ENCODE data around the gene PRAMEF1. TPM values are rescaled to one million over a fixed set of nuclear protein-coding genes. Genes with fewer than 3 reads are reported as not detected.

PRAMEF1 gene
- polyA plus RNA-seq, 1 donor from 2014 or later: not detected

DNA sequence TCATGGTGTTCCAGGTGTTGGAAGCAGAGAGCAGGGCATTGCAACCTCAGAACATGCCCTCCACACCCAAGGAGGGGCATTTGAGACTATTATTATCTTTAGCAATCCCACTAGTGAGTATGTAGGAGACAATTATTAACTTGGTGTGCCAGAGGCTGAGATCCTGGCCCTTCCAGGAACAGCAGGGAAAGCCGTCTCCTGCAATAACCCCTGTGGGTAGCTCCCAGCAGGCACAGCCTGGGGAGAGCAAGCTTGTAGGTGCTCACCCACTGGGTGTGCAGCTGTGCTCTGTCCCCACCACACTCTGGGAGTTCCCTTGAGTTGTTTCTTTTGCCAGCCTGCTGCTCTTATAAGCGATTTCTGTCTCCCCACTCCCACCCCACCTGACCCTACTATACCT lies 34.9 kb upstream of the PRAMEF1 start:
- H3K79me2 ChIP-seq (replicated peaks; ENCODE audit: insufficient read depth, low read length): no peaks in the 10 kb centered on the region
- no peak for TF ChIP-seq POLR2AphosphoS5 (IDR thresholded peaks at IDR 0.05)
- no peak for TF ChIP-seq SMC3 (conservative IDR thresholded peaks at IDR 0.05; ENCODE audit: poor library complexity)
- no peak for TF ChIP-seq MXI1 (conservative IDR thresholded peaks at IDR 0.05; ENCODE audit: poor library complexity, severe bottlenecking)
- TF ChIP-seq, protein P1, sequence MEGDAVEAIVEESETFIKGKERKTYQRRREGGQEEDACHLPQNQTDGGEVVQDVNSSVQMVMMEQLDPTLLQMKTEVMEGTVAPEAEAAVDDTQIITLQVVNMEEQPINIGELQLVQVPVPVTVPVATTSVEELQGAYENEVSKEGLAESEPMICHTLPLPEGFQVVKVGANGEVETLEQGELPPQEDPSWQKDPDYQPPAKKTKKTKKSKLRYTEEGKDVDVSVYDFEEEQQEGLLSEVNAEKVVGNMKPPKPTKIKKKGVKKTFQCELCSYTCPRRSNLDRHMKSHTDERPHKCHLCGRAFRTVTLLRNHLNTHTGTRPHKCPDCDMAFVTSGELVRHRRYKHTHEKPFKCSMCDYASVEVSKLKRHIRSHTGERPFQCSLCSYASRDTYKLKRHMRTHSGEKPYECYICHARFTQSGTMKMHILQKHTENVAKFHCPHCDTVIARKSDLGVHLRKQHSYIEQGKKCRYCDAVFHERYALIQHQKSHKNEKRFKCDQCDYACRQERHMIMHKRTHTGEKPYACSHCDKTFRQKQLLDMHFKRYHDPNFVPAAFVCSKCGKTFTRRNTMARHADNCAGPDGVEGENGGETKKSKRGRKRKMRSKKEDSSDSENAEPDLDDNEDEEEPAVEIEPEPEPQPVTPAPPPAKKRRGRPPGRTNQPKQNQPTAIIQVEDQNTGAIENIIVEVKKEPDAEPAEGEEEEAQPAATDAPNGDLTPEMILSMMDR (IDR thresholded peaks at IDR 0.05; ENCODE audit: poor library complexity, severe bottlenecking): no peak
- no peak for TF ChIP-seq RAD21 (conservative IDR thresholded peaks at IDR 0.05)
- TF ChIP-seq, protein P2, sequence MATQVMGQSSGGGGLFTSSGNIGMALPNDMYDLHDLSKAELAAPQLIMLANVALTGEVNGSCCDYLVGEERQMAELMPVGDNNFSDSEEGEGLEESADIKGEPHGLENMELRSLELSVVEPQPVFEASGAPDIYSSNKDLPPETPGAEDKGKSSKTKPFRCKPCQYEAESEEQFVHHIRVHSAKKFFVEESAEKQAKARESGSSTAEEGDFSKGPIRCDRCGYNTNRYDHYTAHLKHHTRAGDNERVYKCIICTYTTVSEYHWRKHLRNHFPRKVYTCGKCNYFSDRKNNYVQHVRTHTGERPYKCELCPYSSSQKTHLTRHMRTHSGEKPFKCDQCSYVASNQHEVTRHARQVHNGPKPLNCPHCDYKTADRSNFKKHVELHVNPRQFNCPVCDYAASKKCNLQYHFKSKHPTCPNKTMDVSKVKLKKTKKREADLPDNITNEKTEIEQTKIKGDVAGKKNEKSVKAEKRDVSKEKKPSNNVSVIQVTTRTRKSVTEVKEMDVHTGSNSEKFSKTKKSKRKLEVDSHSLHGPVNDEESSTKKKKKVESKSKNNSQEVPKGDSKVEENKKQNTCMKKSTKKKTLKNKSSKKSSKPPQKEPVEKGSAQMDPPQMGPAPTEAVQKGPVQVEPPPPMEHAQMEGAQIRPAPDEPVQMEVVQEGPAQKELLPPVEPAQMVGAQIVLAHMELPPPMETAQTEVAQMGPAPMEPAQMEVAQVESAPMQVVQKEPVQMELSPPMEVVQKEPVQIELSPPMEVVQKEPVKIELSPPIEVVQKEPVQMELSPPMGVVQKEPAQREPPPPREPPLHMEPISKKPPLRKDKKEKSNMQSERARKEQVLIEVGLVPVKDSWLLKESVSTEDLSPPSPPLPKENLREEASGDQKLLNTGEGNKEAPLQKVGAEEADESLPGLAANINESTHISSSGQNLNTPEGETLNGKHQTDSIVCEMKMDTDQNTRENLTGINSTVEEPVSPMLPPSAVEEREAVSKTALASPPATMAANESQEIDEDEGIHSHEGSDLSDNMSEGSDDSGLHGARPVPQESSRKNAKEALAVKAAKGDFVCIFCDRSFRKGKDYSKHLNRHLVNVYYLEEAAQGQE (IDR thresholded peaks at IDR 0.05; ENCODE audit: borderline replicate concordance): no peak
- no peak for TF ChIP-seq EP300 (conservative IDR thresholded peaks at IDR 0.05; ENCODE audit: poor library complexity, severe bottlenecking)
- no peak for TF ChIP-seq TAF1 (IDR thresholded peaks at IDR 0.05; ENCODE audit: low read depth)
- TF ChIP-seq EZH2 (IDR thresholded peaks at IDR 0.05; ENCODE audit: borderline replicate concordance, insufficient read depth, low read length, poor library complexity, severe bottlenecking): no peak
- no peaks in the 10 kb centered on the region for H3F3A ChIP-seq (ENCODE audit: insufficient read depth, low read length, poor library complexity, severe bottlenecking)
- no peaks in the 10 kb centered on the region for H3K27me3 ChIP-seq (ENCODE audit: insufficient read depth, low read depth, low read length)
- no peak overlapping the region for H2AFZ ChIP-seq (ENCODE audit: low read depth, low read length)
- no peak overlapping the region for H3K27ac ChIP-seq (ENCODE audit: low read length)
- H3K9me2 ChIP-seq (ENCODE audit: insufficient read depth, low read length): no peaks in the 10 kb centered on the region
- H3K4me2 ChIP-seq (ENCODE audit: low read length): no peak overlapping the region
- H4K20me1 ChIP-seq (ENCODE audit: insufficient read depth): no peaks in the 10 kb centered on the region
- H3K9me3 ChIP-seq (ENCODE audit: low read length): no peaks in the 10 kb centered on the region
- H3K9ac ChIP-seq (ENCODE audit: low read length): no peak overlapping the region
- no peak overlapping the region for H3K4me3 ChIP-seq (ENCODE audit: low read length)
- H3K36me3 ChIP-seq (ENCODE audit: insufficient read depth, low read length): no peaks in the 10 kb centered on the region

DNA sequence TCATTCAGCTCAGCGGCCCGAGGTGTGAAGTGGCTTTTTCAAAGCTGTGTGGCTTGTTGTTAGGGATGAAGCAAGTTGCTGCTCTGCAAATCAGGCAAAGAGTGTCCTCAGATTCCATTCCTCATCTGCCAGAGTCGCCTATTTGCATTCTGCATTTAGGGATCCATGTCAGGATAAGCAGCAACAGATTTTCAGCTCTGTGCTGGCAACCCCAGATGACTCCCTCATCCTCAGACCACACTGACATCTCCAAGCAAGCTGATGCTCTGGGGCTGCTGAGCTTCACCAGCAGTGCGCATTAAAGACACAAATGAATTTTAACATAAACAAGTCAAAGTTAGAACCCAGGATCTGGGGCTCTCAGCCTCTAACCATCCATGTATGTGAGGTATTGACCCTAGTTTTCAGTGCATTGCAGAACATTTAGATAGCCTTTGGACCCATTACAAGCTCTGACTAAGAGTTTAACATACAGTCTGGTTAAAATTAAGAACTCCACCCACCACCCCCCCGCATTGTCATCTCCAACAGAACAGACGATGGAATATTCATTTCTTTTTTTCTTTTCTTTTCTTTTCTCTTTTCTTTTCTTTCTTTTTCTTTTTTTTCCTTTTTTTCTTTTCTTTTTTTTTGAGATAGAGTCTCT lies 34.3 kb upstream of the PRAMEF1 start:
- Histone ChIP-seq H3F3A (ENCODE audit: insufficient read depth, low read length, poor library complexity, severe bottlenecking) (no peaks in the 10 kb centered on the region), H3K79me2 (replicated peaks; ENCODE audit: insufficient read depth, low read length) (no peaks in the 10 kb centered on the region), H3K27ac (ENCODE audit: low read length) (no peak overlapping the region)

More for the DNA sequence above, 34.3 kb upstream of the PRAMEF1 start:
- no peaks in the 10 kb centered on the region for H3K36me3 ChIP-seq (ENCODE audit: insufficient read depth, low read length)
- H3K4me2 ChIP-seq (ENCODE audit: low read length): no peak overlapping the region
- H3K9me3 ChIP-seq (ENCODE audit: low read length): no peaks in the 10 kb centered on the region
- no peak overlapping the region for H2AFZ ChIP-seq (ENCODE audit: low read depth, low read length)
- no peaks in the 10 kb centered on the region for H3K27me3 ChIP-seq (ENCODE audit: insufficient read depth, low read depth, low read length)
- no peak overlapping the region for H3K4me3 ChIP-seq (ENCODE audit: low read length)
- no peak overlapping the region for H3K9ac ChIP-seq (ENCODE audit: low read length)
- TF ChIP-seq RAD21 (conservative IDR thresholded peaks at IDR 0.05) (no peak), POLR2AphosphoS5 (IDR thresholded peaks at IDR 0.05) (no peak), SMC3 (conservative IDR thresholded peaks at IDR 0.05; ENCODE audit: poor library complexity) (no peak), MXI1 (conservative IDR thresholded peaks at IDR 0.05; ENCODE audit: poor library complexity, severe bottlenecking) (no peak), TAF1 (IDR thresholded peaks at IDR 0.05; ENCODE audit: low read depth) (no peak), EP300 (conservative IDR thresholded peaks at IDR 0.05; ENCODE audit: poor library complexity, severe bottlenecking) (no peak), EZH2 (IDR thresholded peaks at IDR 0.05; ENCODE audit: borderline replicate concordance, insufficient read depth, low read length, poor library complexity, severe bottlenecking) (no peak)
- TF ChIP-seq, protein P2 (IDR thresholded peaks at IDR 0.05; ENCODE audit: borderline replicate concordance): no peak
- TF ChIP-seq, protein P1 (IDR thresholded peaks at IDR 0.05; ENCODE audit: poor library complexity, severe bottlenecking): no peak
- no peaks in the 10 kb centered on the region for H3K9me2 ChIP-seq (ENCODE audit: insufficient read depth, low read length)
- no peaks in the 10 kb centered on the region for H4K20me1 ChIP-seq (ENCODE audit: insufficient read depth)

Measured in neural cell (in vitro differentiated cells).